Endothelial cell of umbilical vein (primary cell): ENCODE results near the gene CRLF1.

Experiments used
- EZH2 ChIP-seq: IDR thresholded peaks from 2 replicates; pipeline ENCODE4 v1.6.1; 2012; ENCODE audit warnings: borderline replicate concordance, low read depth, mild to moderate bottlenecking, moderate library complexity, low read length, inconsistent platforms; ENCODE audit not compliant: severe bottlenecking
- JUN ChIP-seq: IDR thresholded peaks from 2 replicates; pipeline ENCODE4 v1.6.1; 2011; ENCODE audit warnings: borderline replicate concordance, low read depth; ENCODE audit not compliant: insufficient read length, insufficient read depth
- POLR2A ChIP-seq: IDR thresholded peaks from 2 replicates; pipeline ENCODE4 v1.6.1; 2012; ENCODE audit warnings: low read depth, mild to moderate bottlenecking, control low read depth, low read length
- POLR2AphosphoS5 ChIP-seq: IDR thresholded peaks from 2 replicates; pipeline ENCODE4 v1.6.1; 2012; ENCODE audit warnings: low read depth, mild to moderate bottlenecking, control low read depth, low read length, moderate library complexity; ENCODE audit not compliant: insufficient read depth
- TF ChIP-seq, protein P1 (sequence below), 2 donors: IDR thresholded peaks; 1 replicate in 1 of 2; 2 replicates in 1 of 2; pipeline ENCODE4 v1.5.1; 2011; ENCODE audit warnings: low read length in 2 of 2, mild to moderate bottlenecking in 2 of 2, moderate library complexity in 2 of 2, control low read depth in 1 of 2, inconsistent platforms in 1 of 2, low read depth in 1 of 2; ENCODE audit not compliant: insufficient read depth in 1 of 2; ENCODE audit errors: extremely low read depth in 1 of 2
- TF ChIP-seq, protein P2 (sequence below): IDR thresholded peaks from 2 replicates; pipeline ENCODE4 v1.6.1; 2011; ENCODE audit not compliant: insufficient read depth, insufficient read length

DNA sequence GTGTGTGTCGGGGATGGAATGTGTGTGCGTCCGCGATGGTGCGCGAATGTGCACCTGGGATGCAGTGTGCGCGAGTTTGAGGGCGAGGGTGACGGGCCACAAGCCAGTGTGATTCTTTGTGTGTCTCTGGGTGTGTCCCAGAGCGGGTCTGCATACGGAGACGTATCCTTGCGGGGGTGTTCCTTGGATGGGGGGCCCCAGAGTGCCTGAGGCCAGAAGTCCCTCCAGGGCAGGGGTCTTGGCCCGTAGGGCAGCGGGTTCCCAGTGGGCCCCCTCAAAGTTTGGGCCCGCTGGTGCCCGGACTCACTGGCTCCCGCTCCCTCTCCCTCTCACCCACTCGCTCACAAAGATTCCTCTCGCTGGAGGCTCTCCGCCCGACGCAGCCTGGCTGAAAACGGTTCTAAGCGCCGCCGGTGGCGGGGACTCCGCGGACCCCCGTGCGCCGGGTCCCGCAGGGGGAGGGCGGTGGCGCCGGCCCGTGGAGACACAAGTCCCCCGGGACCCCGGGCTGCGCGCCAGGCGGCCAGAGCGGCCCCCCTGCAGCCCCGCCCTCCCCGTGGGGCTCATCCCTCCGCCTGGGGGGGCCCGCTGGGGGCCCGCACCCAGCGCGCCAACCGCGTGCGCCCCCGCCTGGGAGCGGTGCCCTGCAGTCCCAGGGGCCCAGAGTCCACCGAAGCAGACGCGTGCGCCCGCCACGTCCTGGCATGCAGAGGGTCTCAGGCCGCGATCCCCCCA is 886 bp downstream of the CRLF1 start:
- no peak for TF ChIP-seq POLR2A
- TF ChIP-seq, protein P1, sequence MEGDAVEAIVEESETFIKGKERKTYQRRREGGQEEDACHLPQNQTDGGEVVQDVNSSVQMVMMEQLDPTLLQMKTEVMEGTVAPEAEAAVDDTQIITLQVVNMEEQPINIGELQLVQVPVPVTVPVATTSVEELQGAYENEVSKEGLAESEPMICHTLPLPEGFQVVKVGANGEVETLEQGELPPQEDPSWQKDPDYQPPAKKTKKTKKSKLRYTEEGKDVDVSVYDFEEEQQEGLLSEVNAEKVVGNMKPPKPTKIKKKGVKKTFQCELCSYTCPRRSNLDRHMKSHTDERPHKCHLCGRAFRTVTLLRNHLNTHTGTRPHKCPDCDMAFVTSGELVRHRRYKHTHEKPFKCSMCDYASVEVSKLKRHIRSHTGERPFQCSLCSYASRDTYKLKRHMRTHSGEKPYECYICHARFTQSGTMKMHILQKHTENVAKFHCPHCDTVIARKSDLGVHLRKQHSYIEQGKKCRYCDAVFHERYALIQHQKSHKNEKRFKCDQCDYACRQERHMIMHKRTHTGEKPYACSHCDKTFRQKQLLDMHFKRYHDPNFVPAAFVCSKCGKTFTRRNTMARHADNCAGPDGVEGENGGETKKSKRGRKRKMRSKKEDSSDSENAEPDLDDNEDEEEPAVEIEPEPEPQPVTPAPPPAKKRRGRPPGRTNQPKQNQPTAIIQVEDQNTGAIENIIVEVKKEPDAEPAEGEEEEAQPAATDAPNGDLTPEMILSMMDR (IDR thresholded peaks at IDR 0.05; ENCODE audit: extremely low read depth in 1 of 2, insufficient read depth in 1 of 2, low read depth in 1 of 2, low read length in 2 of 2): no peak
- TF ChIP-seq, protein P2, sequence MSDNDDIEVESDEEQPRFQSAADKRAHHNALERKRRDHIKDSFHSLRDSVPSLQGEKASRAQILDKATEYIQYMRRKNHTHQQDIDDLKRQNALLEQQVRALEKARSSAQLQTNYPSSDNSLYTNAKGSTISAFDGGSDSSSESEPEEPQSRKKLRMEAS: no peak
- no peak for TF ChIP-seq JUN
- TF ChIP-seq POLR2AphosphoS5: no peak
- peak; percentile 96 for TF ChIP-seq EZH2
